Globus pallidus (tissue), 1 donor: Measurements from ENCODE around the gene BPIFB2.
"Not testable (repeated sequence)": the region's sequence is repeated elsewhere in the genome, so short reads cannot be mapped to it uniquely, and the experiment has no call there.

Experiments used
- DNase-seq: peaks from one replicate; pipeline ENCODE4 v3.0.0-alpha.2; 2015; ENCODE audit warnings: low spot score

Gene BPIFB2

DNA sequence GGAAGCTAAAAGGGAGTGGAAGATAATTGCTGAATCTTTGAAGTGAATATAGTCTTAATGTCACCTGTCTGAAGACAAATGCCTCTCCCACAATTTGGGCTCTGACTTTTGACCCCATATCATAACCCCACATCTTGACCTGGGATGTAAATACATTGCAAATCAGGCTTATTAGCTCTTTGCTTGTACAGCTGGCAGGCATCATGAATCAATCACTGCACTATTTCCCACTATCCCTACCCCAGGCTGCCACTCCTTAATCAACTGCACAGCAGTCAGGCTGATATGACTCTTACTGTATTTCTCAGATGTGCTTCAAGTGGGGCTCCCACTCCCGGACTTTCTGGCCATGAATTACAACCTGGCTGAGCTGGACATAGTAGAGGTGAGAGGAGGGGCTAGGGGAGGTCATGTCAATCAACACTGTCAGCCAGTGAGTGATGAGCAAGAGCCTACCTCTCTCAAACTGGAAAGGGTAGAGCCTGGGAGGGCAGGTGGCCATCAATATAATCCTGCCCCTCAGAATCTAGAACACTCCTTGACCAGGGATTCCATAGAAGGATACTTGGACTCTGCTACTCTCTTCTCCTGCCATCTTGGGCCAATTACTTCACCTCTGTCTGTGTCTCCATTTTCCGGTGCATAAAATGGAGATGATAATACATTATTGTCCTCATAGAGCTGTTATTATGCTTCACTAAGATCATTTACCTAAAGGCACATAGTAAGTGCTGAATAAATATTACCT is 35.7 kb downstream of the BPIFB2 start:
- no peak for DNase-seq

DNA sequence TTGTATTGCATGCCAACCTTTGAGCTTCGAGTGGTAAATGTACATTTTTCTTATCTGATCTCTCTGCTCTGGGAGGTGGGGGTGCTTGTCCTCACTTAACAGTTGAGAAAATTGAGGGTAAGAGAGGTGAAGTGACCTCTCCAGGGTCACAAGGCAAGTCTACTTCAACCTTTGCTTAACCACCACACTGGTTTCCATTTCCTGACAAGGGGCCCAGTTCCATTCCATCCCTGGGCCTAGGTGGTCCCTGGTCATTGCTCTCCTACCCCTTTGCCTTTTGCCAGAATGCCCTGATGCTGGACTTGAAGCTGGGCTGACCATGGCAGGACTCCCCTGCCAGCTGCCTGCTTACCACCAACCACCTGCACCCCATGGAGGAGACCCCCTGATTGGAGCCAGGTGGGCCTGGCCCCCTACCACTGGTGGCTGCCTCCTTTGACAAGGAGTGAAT is 36.3 kb downstream of the BPIFB2 start:
- no peak for DNase-seq

DNA sequence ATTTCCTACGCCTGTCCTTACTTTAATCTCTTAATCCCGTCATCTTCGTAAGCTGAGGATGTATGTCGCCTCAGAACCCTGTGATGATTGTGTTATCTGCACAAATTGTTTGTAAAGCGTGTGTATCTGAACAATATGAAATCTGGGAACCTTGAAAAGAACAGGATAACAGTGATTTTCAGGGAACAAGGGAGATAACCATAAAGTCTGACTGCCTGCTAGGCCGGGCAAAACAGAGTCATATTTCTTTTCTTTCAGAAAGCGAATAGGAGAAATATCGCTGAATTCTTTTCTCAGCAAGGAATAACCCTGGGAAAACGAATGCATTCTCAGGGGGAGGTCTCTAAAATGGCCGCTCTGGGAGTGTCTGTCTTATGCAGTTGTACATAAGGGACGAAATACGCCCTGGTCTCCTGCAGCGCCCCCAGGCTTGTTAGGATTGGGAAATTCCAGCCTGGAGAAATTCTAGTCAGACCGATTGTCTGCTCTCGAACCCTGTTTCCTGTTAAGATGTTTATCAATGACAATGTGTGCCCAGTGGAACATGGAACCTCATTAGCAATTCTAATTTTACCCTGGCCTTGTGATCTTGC is 37.7 kb downstream of the BPIFB2 start:
- DNase-seq = not testable (repeated sequence)

DNA sequence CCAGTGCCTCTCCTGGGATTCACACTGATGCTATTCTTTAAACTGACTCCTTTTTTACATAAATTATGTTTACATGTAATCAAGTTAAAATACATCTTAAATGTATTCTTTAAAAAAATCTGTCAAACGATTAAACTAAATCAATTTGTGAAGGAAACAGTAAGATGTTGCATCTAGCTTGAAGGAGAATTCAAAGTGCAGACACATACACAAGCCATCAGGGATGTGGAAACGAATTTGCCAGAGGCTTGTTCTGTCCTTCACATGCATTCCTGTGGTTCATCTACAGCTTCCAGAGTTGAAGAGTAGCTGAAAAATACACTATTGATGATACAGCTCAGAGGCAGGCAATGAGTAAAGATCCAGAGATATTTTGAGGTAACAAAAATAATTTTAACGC is 38.9 kb downstream of the BPIFB2 start:
- no peak for DNase-seq

DNA sequence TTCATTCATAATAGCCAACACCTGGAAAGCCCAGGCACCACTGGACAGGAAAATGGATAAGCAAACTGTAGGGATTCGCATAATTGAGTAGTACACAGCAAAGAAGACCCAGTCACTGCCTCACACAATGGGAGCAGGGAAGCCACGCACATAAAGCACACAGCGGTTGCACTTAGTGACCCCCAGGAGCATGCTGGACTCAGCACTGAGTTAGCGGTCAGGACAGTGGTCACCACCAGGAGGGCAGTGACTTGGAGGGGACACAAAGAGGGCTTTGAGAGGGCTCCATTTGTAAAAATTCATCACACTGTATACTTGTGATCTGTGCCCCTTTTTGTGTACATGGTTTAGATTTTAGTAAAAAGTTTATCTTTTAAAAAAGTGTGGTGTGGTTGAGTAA is 43.8 kb downstream of the BPIFB2 start:
- DNase-seq = no peak

DNA sequence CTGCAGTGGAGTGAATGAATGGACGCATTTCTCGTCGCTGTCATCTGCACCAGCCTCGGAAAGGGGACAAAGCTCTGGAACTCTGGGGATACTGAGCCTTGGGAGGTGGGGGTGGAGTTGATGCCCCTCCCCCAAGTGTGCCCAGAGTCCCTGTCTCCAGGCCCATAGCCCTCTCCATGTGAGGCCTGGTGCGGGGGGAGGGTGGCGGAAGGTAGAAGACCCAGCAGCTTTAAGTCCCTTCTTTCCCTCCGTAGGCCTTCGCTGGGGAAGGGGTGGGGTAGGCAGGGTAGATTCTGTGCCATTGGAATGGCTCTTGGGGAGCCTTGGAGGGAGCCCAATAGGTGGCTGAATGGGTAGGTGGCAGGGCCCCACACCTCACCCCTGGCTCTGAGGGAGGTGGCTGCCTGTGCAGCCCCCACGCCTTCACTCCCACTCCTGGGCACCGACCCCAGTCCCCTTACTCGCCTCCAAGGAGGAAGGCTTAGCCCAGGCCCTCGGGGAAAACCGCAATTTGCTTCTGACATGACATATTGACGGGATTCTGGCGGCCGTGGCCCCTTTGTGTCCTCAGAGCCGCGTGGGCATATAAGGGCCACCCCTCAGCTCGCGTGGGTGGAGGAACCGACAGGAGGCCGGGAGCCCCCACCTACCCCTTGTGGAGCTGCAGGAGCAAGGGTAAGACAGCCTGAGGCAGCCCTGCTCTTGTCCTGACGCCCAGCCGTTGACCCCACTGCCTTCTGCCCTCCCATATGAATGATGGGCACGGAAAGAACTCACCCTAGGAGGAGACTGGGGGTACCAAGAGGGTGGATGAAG is 46.0 kb downstream of the BPIFB2 start, which contains the start of gene BPIFB3:
Gene BPIFB3 (plus strand): TSS at position 613 of the 816 bp plus-strand sequence. CDS start 1,533 bp downstream, outside the sequence.
- no peak for DNase-seq

DNA sequence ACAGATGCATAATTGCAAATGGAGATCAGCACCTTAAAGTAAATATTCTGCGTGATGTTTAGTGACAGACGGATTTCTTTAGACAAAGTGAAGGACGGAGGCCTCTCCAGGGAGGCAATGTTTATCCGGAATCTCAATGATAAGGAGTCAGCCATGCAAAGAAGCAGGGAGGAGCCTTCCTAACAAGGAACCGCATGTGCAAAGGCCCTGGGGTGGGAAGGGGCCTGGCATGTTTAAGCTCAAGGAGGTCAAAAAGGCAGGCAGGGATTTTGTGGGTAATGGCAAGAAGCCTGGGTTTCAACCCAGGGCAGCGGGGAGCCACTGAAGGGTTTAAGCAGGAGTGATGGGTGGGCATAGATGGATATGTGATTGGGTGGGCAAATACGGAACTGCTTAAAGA is 46.9 kb downstream of the BPIFB2 start:
- DNase-seq = no peak

DNA sequence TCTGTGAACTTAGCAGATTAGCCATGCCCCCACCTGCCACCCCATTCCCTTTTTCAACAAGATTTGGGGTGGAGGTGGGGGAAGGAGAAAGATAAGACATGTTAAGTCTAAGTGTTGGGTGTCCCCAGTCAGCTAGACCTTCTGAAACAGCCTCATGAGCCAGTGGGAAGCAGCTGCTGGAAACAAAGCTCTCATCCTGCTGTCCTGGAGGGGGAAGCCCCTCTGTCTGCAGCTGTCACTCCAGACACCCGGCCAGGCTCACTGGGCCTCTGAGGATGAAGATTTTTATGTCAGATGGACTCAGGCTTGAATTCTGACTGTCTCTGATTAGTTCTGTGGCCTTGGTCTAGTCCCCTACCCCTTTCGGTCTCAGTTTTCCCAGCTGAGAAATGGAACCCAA is 47.3 kb downstream of the BPIFB2 start:
- DNase-seq = no peak

DNA sequence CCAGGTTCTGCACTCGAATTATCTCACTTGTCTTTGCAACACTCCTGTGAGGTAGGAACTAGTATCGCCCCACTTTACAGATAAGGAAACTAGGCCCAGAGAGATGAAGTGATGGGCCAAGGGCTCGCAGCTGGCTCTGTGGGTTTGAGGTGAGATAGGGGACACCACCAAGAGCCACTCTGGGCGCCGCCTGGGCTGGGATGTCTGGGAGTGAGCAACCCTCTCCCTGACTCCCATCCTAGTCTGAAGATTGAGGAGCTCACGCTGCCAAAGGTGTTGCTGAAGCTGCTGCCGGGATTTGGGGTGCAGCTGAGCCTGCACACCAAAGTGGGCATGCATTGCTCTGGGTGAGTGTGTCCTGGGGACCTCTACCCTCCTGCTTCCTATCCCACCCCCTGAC is 51.6 kb downstream of the BPIFB2 start:
- no peak for DNase-seq

DNA sequence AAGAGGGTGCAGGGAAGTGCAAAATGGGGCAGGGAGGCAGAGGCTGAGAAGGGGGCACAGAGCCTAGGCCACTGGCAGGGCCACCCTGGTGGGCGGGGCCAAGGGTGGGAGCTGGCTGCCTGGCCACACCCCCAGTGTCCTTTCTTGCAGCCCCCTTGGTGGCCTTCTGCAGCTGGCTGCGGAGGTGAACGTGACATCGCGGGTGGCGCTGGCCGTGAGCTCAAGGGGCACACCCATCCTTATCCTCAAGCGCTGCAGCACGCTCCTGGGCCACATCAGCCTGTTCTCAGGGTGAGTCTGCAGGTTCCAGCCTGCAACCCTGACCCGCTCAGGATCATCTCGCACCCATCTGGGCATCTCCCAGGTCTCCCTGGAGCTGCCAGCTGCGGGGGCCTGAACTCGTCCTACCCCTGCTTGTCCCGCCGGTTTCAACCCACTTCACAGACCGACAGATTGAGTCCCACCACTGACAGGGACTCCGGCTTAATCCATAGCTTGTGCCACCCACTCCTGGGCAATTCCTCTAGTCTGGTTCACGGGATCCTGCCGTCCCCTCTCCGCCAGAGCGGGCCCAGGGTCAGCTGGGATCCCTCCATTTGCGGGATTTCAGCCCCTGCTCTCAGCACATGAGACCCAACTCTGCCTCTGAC is 52.4 kb downstream of the BPIFB2 start:
- DNase-seq = no peak

DNA sequence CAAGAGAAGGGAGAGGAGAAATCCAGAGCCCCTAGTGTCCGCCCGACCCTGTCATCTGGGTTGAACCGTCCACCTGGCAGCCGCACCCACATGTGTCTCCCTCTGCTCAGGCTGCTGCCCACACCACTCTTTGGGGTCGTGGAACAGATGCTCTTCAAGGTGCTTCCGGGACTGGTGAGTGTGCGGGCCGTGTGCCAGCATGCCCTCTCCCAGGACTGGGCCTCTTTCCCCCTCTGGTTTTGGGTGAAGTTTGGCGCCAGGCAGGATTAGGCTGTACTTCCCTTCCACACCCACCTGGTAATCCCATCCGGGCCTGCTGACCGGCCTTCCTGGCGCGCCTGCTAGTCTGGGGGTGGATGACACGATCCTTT is 54.1 kb downstream of the BPIFB2 start:
- DNase-seq = no peak

DNA sequence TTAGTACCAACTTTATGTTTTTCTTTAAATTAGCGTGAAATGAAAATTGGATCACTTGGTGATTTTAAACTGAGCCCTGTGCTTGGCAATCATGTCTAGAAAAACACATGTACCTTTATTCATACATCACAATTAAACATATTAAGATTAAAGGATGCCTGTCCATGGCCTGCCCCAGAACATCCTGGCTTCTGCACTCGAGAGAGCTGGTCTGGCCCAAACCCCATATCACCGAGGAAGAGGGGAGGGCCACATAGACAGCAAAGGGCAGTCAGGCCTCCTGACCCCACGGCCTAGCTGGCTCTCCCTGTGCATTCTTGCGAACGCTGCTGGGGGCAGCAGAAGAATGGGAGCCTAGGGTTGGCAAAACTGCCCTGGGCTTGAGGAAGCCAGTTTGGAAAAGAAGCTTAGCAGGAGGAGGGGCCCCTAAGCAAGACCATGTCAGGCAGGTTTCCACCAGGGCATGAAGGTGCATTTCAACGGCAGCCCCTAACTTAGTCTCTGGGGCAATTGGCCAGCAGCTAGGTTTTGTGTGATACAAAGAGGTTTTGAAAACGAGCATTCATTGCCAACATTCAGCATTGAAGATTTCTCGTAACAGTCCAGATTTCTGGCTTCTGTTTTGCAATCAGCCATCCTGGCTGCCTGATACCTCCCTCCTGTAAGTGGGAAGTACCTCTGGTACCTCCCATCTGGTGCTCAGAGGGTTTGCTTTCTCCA is 54.8 kb downstream of the BPIFB2 start:
- no peak for DNase-seq

DNA sequence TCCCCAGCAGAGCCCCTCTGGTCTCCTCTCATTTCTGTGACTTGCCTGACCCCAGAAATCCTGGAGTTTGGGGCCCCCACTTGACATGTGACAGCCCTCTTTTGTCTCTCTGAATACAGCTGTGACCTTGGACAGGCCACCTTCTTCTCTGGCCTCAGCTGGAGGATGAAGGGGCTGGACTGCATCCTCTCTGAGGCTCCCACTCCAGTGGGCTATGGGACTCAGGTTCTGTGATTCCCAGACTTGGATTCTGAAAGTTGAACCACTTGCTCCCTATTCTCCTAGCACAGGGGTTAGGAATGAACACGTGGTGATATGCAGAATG is 55.3 kb downstream of the BPIFB2 start:
- DNase-seq = no peak

DNA sequence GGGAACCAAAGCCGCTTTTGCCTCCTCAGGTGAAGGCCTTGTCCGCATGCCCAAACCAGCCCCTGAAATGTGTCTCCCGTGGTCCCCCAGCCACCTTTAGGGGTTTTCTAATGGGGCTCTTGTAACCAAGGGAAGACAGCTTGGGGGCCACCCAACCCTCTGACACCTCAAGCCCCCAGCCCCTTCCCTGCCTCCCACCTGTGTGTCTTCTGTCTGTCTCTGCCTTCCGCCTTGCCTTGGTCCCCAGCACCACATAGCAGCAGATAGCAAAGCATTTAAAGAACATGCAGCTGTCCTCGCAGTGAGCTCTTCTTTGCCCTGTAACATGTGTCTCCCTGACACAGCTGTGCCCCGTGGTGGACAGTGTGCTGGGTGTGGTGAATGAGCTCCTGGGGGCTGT is 55.8 kb downstream of the BPIFB2 start:
- DNase-seq = no peak

DNA sequence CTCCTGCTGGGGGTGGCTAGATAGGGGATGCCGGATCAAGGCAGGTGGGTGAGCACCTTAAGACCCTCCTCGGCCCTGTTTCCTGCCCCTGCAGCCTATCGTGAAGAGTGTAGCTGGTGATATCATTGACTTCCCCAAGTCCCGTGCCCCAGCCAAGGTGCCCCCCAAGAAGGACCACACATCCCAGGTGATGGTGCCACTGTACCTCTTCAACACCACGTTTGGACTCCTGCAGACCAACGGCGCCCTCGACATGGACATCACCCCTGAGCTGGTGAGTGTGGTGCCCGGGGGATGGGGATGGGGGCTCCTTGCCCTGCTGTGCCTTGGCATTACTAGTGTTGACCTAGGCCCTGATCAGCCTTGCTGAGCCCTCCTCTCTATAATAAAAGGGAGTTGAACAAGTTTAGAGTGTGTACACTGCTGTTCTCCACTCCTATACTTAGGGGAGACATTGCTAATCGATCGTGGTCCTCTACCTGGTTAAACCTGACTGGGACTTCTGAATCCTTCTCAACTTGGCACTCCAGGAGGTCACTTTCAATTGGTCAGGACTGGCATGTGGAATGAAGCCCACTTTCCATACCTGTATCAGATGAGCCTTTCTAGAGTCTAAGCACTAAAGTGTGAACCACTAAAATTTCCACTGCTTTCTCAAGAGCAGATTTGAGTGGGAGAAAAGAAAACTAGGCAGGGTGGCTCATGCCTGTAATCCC is 57.2 kb downstream of the BPIFB2 start:
- no peak for DNase-seq

DNA sequence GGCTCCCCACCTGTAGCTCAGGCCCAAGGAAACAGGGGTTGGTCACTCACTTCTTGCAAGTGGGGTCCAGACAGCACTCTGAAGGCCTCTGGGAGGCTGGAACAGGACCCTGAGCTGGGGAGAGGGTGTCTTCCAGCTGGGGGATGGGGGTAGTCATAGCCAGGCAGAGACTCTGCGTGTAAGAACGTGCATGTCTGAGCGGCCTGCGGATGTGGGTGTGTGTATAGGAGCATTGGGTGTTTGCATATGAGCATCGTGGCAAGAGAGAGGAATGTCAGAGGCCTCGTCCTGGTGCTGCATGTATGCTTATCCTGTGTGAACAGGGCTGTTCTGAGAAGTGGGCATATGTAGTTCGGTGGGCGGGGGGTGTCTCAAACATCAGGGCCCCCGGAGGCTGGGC is 58.3 kb downstream of the BPIFB2 start:
- no peak for DNase-seq

DNA sequence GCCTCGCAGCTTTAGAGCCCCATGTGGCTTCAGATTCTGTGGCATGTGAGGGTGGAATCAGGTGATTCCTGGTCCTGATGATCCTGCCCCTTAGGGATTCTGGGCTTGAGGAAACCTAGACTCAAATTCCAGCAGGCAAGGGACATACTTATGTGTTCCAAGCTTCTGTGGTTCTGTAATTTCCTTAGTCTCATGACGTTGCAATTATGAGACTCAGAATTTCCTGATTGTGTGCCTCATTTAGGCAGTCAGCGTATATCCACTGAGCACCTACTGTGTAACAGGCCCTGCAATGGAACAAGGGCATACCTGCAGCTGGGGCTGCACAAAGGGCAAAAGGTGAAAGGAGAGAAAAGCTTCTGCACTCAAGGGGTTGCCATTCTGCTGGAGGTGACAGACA is 60.3 kb downstream of the BPIFB2 start:
- no peak for DNase-seq

DNA sequence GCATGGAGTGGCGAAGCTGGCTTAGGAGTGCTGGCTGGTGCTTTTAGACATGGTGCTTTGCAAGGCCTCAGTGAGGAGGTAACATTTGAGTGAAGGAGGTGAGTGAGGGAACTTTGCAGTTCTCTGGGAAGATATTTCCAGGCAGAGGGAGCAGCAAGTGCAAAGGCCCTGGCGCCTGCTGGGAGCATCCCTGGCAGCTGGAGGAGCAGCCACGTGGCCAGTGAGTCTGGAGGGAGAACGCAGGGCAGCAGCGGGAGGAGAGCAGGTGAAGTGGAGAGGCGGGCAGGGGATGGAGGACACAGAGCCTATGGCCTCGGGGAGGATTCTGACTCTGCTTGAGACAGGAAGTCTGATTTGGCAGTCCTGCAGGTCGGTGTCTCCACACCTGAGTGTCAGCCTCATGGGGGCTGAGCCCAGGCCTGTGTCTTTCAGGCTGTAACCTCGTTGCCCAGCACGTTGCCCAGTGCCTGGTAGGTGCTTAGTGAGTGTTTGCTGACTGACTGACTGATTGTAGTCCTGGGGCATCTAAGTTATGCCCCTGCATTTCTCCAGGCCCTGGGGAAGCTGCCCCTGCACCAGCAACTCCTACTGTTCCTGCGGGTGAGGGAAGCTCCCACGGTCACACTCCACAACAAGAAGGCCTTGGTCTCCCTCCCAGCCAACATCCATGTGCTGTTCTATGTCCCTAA is 60.9 kb downstream of the BPIFB2 start:
- no peak for DNase-seq

DNA sequence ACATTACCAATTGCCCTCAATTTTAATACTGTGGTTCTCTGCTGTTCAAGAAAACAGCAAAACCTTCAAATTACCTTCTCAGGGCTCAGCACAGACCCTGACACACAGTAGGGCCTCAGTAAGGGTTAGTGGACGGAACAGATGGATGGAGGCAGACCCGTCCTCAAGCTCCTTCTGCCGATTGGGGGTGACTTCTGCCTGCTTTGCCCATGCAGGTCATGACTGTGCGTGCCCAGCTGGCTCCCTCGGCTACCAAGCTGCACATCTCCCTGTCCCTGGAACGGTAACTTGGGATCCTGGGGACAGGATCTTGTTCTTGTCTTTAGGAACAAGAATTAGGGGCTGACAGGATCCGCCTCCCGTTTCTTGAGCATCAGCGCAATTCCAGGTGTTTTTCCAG is 62.2 kb downstream of the BPIFB2 start:
- no peak for DNase-seq
